HEK293 (cell line): Measurements from ENCODE around the gene TP73.

Experiments used
- CTCF ChIA-PET: fragments of 350-600 bp; formaldehyde crosslinking; extraction: SDS; loops from one replicate; lab custom pipeline; 2021; ENCODE audit warnings: antibody characterized with exemption; lab: Yijun Ruan, JAX
- POLR2A ChIA-PET: fragments of 300-600 bp; formaldehyde crosslinking; extraction: SDS; loops from one replicate; lab custom pipeline; 2020; ENCODE audit warnings: antibody characterized with exemption, inconsistent platforms; lab: Yijun Ruan, JAX
- H3K27ac ChIP-seq: fragments of 200-500 bp; sonication (Bioruptor generic); 2 replicates; pipeline ENCODE4 v1.5.1; 2014; ENCODE audit warnings: low read depth, low read length, control low read depth, inconsistent platforms; ENCODE audit errors: extremely low read depth
- H3K36me3 ChIP-seq, 2 experiments: fragments of 200-500 bp in 1 of 2; sonication (Bioruptor generic) in 1 of 2; 1 replicate in 1 of 2; 2 replicates in 1 of 2; pipeline ENCODE4 v1.5.1; 2014 to 2017; ENCODE audit warnings: inconsistent platforms in 2 of 2, low read length in 2 of 2; ENCODE audit not compliant: control insufficient read depth in 2 of 2, insufficient read depth in 1 of 2
- H3K4me1 ChIP-seq: fragments of 200-500 bp; sonication (Bioruptor generic); 2 replicates; pipeline ENCODE4 v1.5.1; 2014; ENCODE audit warnings: mild to moderate bottlenecking, low read length, inconsistent platforms; ENCODE audit not compliant: control insufficient read depth, insufficient read depth
- H3K4me3 ChIP-seq: 2 replicates; pipeline ENCODE4 v1.5.1; 2011; ENCODE audit warnings: low read depth, mild to moderate bottlenecking, control low read depth, low read length, moderate library complexity
- H3K9me3 ChIP-seq: fragments of 200-500 bp; sonication (Bioruptor generic); 2 replicates; pipeline ENCODE4 v1.5.1; 2014; ENCODE audit warnings: low read depth, low read length, inconsistent platforms; ENCODE audit not compliant: control insufficient read depth, insufficient read depth
- BCL11A ChIP-seq: fragments of 450-650 bp; formaldehyde crosslinking; IDR thresholded peaks from 2 replicates; pipeline ENCODE4 v1.5.1; 2016; ENCODE audit warnings: low read depth, missing biosample characterization, missing genetic modification characterization
- BCL11B ChIP-seq: fragments of 450-650 bp; formaldehyde crosslinking; IDR thresholded peaks from 2 replicates; pipeline ENCODE4 v1.5.1; 2016; ENCODE audit warnings: low read depth, missing biosample characterization, missing genetic modification characterization
- GLIS2 ChIP-seq: fragments of 450-650 bp; formaldehyde crosslinking; IDR thresholded peaks from 2 replicates; pipeline ENCODE4 v1.5.1; 2016; ENCODE audit warnings: missing biosample characterization, missing genetic modification characterization
- IKZF3 ChIP-seq: fragments of 450-650 bp; IDR thresholded peaks from 2 replicates; pipeline ENCODE4 v1.5.0; 2018; ENCODE audit warnings: missing biosample characterization, mild to moderate bottlenecking, missing genetic modification characterization, moderate library complexity
- MEIS1 ChIP-seq: sonication (generic); formaldehyde crosslinking; IDR thresholded peaks from 2 replicates; pipeline ENCODE4 v1.8.1; 2022; ENCODE audit warnings: missing genetic modification reagents, mild to moderate bottlenecking, borderline replicate concordance
- SP2 ChIP-seq: fragments of 450-650 bp; formaldehyde crosslinking; IDR thresholded peaks from 2 replicates; pipeline ENCODE4 v1.5.1; 2016; ENCODE audit warnings: missing biosample characterization, missing genetic modification characterization
- YY1 ChIP-seq: fragments of 450-650 bp; formaldehyde crosslinking; IDR thresholded peaks from 2 replicates; pipeline ENCODE4 v1.5.1; 2018; ENCODE audit warnings: missing biosample characterization, missing genetic modification characterization
- ZNF239 ChIP-seq: fragments of 450-650 bp; formaldehyde crosslinking; IDR thresholded peaks from 2 replicates; pipeline ENCODE4 v1.5.1; 2016; ENCODE audit warnings: missing biosample characterization, missing genetic modification characterization
- ZNF24 ChIP-seq: fragments of 450-650 bp; formaldehyde crosslinking; IDR thresholded peaks from 2 replicates; pipeline ENCODE4 v1.5.1; 2016; ENCODE audit warnings: missing biosample characterization, missing genetic modification characterization
- ZNF366 ChIP-seq: fragments of 450-650 bp; formaldehyde crosslinking; conservative IDR thresholded peaks from 2 replicates; pipeline ENCODE4 v1.5.1; 2016; ENCODE audit warnings: missing biosample characterization, missing genetic modification characterization
- ZNF37A ChIP-seq: fragments of 450-650 bp; IDR thresholded peaks from 2 replicates; pipeline ENCODE4 v1.5.1; 2018; ENCODE audit warnings: missing biosample characterization, missing genetic modification characterization
- ZNF473 ChIP-seq: fragments of 450-650 bp; formaldehyde crosslinking; IDR thresholded peaks from 2 replicates; pipeline ENCODE4 v1.5.1; 2017; ENCODE audit warnings: missing biosample characterization, missing genetic modification characterization
- ZNF558 ChIP-seq: fragments of 450-650 bp; formaldehyde crosslinking; IDR thresholded peaks from 2 replicates; pipeline ENCODE4 v1.5.1; 2016; ENCODE audit warnings: missing biosample characterization, missing genetic modification characterization
- ZNF624 ChIP-seq: fragments of 450-650 bp; formaldehyde crosslinking; IDR thresholded peaks from 2 replicates; pipeline ENCODE4 v1.5.1; 2017; ENCODE audit warnings: missing biosample characterization, missing genetic modification characterization
- ZNF629 ChIP-seq: fragments of 450-650 bp; formaldehyde crosslinking; IDR thresholded peaks from 2 replicates; pipeline ENCODE4 v1.5.1; 2017; ENCODE audit warnings: missing biosample characterization, missing genetic modification characterization
- ZNF830 ChIP-seq: fragments of 450-650 bp; IDR thresholded peaks from 2 replicates; pipeline ENCODE4 v1.5.0; 2018; ENCODE audit warnings: missing biosample characterization, missing genetic modification characterization, low read depth, mild to moderate bottlenecking, moderate library complexity
- ZNF837 ChIP-seq: fragments of 450-650 bp; formaldehyde crosslinking; IDR thresholded peaks from 2 replicates; pipeline ENCODE4 v1.5.1; 2016; ENCODE audit warnings: missing biosample characterization, missing genetic modification characterization
- TF ChIP-seq, protein P1 (sequence below): fragments of 450-650 bp; formaldehyde crosslinking; IDR thresholded peaks from 2 replicates; pipeline ENCODE4 v1.5.1; 2016; ENCODE audit warnings: missing biosample characterization, missing genetic modification characterization
- TF ChIP-seq, protein P2 (sequence below): fragments of 450-650 bp; formaldehyde crosslinking; IDR thresholded peaks from 2 replicates; pipeline ENCODE4 v1.5.1; 2017; ENCODE audit warnings: missing biosample characterization, missing genetic modification characterization
- TF ChIP-seq, protein P3 (sequence below): fragments of 450-650 bp; formaldehyde crosslinking; IDR thresholded peaks from 2 replicates; pipeline ENCODE4 v1.5.1; 2016; ENCODE audit warnings: missing biosample characterization, missing genetic modification characterization
- TF ChIP-seq, protein P4 (sequence below): fragments of 450-650 bp; formaldehyde crosslinking; IDR thresholded peaks from 2 replicates; pipeline ENCODE4 v1.5.1; 2017; ENCODE audit warnings: missing biosample characterization, missing genetic modification characterization

Gene TP73

DNA sequence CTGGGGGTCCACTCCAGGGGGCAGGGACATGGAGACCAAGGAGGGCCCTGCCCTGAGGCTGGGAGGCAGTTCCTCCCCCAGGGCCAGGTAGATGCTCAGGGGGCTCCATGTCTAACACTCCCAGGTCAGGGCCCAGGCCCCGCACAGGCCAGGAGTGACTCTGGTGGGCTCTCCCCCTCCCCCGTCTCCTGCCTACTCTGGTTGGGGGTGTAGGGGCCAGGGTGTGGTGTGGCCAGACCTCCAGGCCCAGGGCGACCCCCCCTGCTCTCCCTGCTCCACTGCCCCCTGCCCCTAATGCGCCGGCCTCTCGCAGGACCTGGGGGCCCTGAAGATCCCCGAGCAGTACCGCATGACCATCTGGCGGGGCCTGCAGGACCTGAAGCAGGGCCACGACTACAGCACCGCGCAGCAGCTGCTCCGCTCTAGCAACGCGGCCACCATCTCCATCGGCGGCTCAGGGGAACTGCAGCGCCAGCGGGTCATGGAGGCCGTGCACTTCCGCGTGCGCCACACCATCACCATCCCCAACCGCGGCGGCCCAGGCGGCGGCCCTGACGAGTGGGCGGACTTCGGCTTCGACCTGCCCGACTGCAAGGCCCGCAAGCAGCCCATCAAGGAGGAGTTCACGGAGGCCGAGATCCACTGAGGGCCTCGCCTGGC is 80.2 kb downstream of the TP73 start:
- Histone ChIP-seq H3K36me3 (peaks cover 2 to 99% of the 10 kb centered on the region in 2 experiments; a peak in 2 of 3 replicates), H3K9me3 (no peaks in the 10 kb centered on the region), H3K4me3 (no peak overlapping the region), H3K4me1 (no peaks in the 10 kb centered on the region), H3K27ac (no peak overlapping the region)
- ChIA-PET POLR2A (no interaction called here), CTCF (interaction anchor here (1.0 to 1.6 kb wide), 2 partner anchors 8 to 280 kb away, joined by 3 to 6 read pairs; no protein-coding TSS in a partner anchor)
- 0 out of 2 replicates have a peak, but pooled peaks have one; percentile 12 for TF ChIP-seq ZNF837 (tag by site-specific recombination)
- peak; percentile 1; the same call in 1 of the 2 replicates for TF ChIP-seq GLIS2 (tag by site-specific recombination)
- TF ChIP-seq MEIS1 (CRISPR knock-in tag): no peak

DNA sequence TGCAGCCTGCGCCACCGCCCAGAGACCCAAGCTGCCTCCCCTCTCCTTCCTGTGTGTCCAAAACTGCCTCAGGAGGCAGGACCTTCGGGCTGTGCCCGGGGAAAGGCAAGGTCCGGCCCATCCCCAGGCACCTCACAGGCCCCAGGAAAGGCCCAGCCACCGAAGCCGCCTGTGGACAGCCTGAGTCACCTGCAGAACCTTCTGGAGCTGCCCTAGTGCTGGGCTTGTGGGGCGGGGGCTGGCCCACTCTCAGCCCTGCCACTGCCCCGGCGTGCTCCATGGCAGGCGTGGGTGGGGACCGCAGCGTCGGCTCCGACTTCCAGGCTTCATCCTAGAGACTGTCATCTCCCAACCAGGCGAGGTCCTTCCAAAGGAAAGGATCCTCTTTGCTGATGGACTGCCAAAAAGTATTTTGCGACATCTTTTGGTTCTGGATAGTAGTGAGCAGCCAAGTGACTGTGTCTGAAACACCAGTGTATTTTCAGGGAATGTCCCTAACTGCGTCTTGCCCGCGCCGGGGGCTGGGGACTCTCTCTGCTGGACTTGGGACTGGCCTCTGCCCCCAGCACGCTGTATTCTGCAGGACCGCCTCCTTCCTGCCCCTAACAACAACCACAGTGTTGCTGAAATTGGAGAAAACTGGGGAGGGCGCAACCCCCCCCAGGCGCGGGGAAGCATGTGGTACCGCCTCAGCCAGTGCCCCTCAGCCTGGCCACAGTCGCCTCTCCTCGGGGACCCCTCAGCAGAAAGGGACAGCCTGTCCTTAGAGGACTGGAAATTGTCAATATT is 81.0 kb downstream of the TP73 start:
- Histone ChIP-seq H3K4me3 (no peak overlapping the region), H3K36me3 (peaks cover 3 to 99% of the 10 kb centered on the region in 2 experiments; a peak in 2 of 3 replicates), H3K9me3 (no peaks in the 10 kb centered on the region), H3K4me1 (no peaks in the 10 kb centered on the region), H3K27ac (no peak overlapping the region)
- ChIA-PET CTCF (interaction anchor here (0.6 to 1.6 kb wide), 2 partner anchors 9 to 37 kb away, joined by 5 to 6 read pairs; no protein-coding TSS in a partner anchor), POLR2A (interaction anchor here (1.2 kb wide), 1 partner anchor 9 kb away, joined by 4 read pairs; no protein-coding TSS in a partner anchor)
- TF ChIP-seq ZNF37A (tag by site-specific recombination): no peak
- TF ChIP-seq ZNF239 (tag by site-specific recombination): no peak
- TF ChIP-seq, protein P1, sequence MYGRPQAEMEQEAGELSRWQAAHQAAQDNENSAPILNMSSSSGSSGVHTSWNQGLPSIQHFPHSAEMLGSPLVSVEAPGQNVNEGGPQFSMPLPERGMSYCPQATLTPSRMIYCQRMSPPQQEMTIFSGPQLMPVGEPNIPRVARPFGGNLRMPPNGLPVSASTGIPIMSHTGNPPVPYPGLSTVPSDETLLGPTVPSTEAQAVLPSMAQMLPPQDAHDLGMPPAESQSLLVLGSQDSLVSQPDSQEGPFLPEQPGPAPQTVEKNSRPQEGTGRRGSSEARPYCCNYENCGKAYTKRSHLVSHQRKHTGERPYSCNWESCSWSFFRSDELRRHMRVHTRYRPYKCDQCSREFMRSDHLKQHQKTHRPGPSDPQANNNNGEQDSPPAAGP (tag by site-specific recombination): no peak
- TF ChIP-seq ZNF24 (tag by site-specific recombination): no peak
- TF ChIP-seq, protein P2, sequence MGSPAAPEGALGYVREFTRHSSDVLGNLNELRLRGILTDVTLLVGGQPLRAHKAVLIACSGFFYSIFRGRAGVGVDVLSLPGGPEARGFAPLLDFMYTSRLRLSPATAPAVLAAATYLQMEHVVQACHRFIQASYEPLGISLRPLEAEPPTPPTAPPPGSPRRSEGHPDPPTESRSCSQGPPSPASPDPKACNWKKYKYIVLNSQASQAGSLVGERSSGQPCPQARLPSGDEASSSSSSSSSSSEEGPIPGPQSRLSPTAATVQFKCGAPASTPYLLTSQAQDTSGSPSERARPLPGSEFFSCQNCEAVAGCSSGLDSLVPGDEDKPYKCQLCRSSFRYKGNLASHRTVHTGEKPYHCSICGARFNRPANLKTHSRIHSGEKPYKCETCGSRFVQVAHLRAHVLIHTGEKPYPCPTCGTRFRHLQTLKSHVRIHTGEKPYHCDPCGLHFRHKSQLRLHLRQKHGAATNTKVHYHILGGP (tag by site-specific recombination): no peak
- TF ChIP-seq, protein P3, sequence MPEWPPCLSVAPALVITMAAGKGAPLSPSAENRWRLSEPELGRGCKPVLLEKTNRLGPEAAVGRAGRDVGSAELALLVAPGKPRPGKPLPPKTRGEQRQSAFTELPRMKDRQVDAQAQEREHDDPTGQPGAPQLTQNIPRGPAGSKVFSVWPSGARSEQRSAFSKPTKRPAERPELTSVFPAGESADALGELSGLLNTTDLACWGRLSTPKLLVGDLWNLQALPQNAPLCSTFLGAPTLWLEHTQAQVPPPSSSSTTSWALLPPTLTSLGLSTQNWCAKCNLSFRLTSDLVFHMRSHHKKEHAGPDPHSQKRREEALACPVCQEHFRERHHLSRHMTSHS (tag by site-specific recombination): no peak
- no peak for TF ChIP-seq ZNF558 (tag by site-specific recombination)
- no peak for TF ChIP-seq YY1 (tag by site-specific recombination)
- TF ChIP-seq, protein P4, sequence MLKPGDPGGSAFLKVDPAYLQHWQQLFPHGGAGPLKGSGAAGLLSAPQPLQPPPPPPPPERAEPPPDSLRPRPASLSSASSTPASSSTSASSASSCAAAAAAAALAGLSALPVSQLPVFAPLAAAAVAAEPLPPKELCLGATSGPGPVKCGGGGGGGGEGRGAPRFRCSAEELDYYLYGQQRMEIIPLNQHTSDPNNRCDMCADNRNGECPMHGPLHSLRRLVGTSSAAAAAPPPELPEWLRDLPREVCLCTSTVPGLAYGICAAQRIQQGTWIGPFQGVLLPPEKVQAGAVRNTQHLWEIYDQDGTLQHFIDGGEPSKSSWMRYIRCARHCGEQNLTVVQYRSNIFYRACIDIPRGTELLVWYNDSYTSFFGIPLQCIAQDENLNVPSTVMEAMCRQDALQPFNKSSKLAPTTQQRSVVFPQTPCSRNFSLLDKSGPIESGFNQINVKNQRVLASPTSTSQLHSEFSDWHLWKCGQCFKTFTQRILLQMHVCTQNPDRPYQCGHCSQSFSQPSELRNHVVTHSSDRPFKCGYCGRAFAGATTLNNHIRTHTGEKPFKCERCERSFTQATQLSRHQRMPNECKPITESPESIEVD (tag by site-specific recombination): no peak
- no peak for TF ChIP-seq ZNF366
- no peak for TF ChIP-seq BCL11B (tag by site-specific recombination)
- no peak for TF ChIP-seq SP2
- no peak for TF ChIP-seq IKZF3 (tag by site-specific recombination)
- TF ChIP-seq ZNF624 (tag by site-specific recombination): no peak
- TF ChIP-seq ZNF830 (tag by site-specific recombination): no peak
- TF ChIP-seq ZNF629 (tag by site-specific recombination): no peak
- TF ChIP-seq ZNF473 (tag by site-specific recombination): no peak
- no peak for TF ChIP-seq BCL11A
